Ovary (tissue), 3 donors: ENCODE results near the gene TACC2.

ENCODE experiments used
- CTCF ChIP-seq, 3 donors: fragments of 450-650 bp in 2 of 3; fragments of 200-600 bp in 1 of 3; IDR thresholded peaks; one replicate each; pipeline versions ENCODE4 v1.5.1 to v1.8.0; 2016 to 2022; ENCODE audit warnings: antibody characterized with exemption in 3 of 3, mild to moderate bottlenecking in 1 of 3
- POLR2A ChIP-seq: fragments of 450-650 bp; IDR thresholded peaks from one replicate; pipeline ENCODE4 v1.6.1; 2017; ENCODE audit warnings: antibody characterized with exemption, mild to moderate bottlenecking, moderate library complexity
- donor health status: DM: no; HTN: no; CAD: no.

- TF ChIP-seq CTCF (IDR thresholded peaks at IDR 0.05): no peak
- TF ChIP-seq POLR2A: no peak
These were observed 200.2 kb downstream of the TACC2 start for GRCh38 chr10:122189185-122189584.
